A673 (cell line): ENCODE data around the gene PHLPP2. TPM values are rescaled to one million over a fixed set of nuclear protein-coding genes. Genes with fewer than 3 reads are reported as not detected.

Experiments used
- BruUV-seq: library from RNA; stranded (reverse); fragments of 400-500 nt; replicated peaks from 2 replicates; lab custom pipeline; 2021; lab: Mats Ljungman, UMichigan
- CTCF ChIA-PET: fragments of 300-600 bp; sonication (Branson Sonifier 250); formaldehyde crosslinking; loops from one replicate; lab custom pipeline; 2022; ENCODE audit warnings: antibody characterized with exemption; lab: Charles Lee
- POLR2A ChIA-PET: fragments of 300-600 bp; sonication (Branson Sonifier 250); formaldehyde crosslinking; loops from one replicate; lab custom pipeline; 2022; ENCODE audit warnings: antibody characterized with exemption; ENCODE audit not compliant: low non-redundant PET; lab: Charles Lee
- DNase-seq: peaks from one replicate; pipeline ENCODE4 v3.0.0-alpha.2; 2015; ENCODE audit warnings: low spot score
- H3K27ac ChIP-seq: fragments of 200-600 bp; sonication (generic); 2 replicates; pipeline ENCODE4 v1.5.1; 2016; ENCODE audit warnings: mixed run types, low read depth, mild to moderate bottlenecking, mixed read lengths, antibody characterized with exemption, low read length; ENCODE audit not compliant: poor library complexity, severe bottlenecking
- H3K27me3 ChIP-seq: fragments of 200-600 bp; sonication (generic); replicated peaks from 2 replicates; pipeline ENCODE4 v1.6.1; 2017; ENCODE audit warnings: mixed run types, low read depth, mild to moderate bottlenecking, mixed read lengths, antibody characterized with exemption, low read length; ENCODE audit not compliant: insufficient read depth, poor library complexity
- H3K36me3 ChIP-seq: fragments of 200-600 bp; sonication (generic); 2 replicates; pipeline ENCODE4 v1.6.1; 2016; ENCODE audit warnings: mixed run types, mild to moderate bottlenecking, mixed read lengths, antibody characterized with exemption, low read length; ENCODE audit not compliant: insufficient read depth, poor library complexity, severe bottlenecking
- H3K4me1 ChIP-seq: fragments of 200-600 bp; sonication (generic); 2 replicates; pipeline ENCODE4 v1.6.1; 2017; ENCODE audit warnings: mixed run types, mild to moderate bottlenecking, mixed read lengths, antibody characterized with exemption, low read length; ENCODE audit not compliant: insufficient read depth, poor library complexity, severe bottlenecking
- H3K4me3 ChIP-seq: fragments of 200-600 bp; sonication (generic); 2 replicates; pipeline ENCODE4 v1.5.1; 2016; ENCODE audit warnings: low read depth, mixed run types, mild to moderate bottlenecking, mixed read lengths, low read length; ENCODE audit not compliant: poor library complexity, severe bottlenecking
- H3K9me3 ChIP-seq: fragments of 200-600 bp; sonication (generic); 2 replicates; pipeline ENCODE4 v1.6.1; 2016; ENCODE audit warnings: mixed run types, low read depth, mild to moderate bottlenecking, mixed read lengths, antibody characterized with exemption, low read length; ENCODE audit not compliant: poor library complexity, severe bottlenecking
- CTCF ChIP-seq: fragments of 300-800, 200-600 bp; sonication (generic); conservative IDR thresholded peaks from 2 replicates; pipeline ENCODE4 v1.5.1; 2017; ENCODE audit warnings: low read depth, mild to moderate bottlenecking, antibody characterized with exemption, low read length, moderate library complexity, mixed read lengths
- EZH2 ChIP-seq: fragments of 200-600 bp; sonication (generic); IDR thresholded peaks from 2 replicates; pipeline ENCODE4 v1.6.1; 2017; ENCODE audit warnings: borderline replicate concordance, low read depth, mild to moderate bottlenecking, mixed read lengths, antibody characterized with exemption, low read length; ENCODE audit not compliant: poor library complexity, severe bottlenecking
- intact Hi-C: fragments of 100-400 bp; cut with micrococcal nuclease; formaldehyde crosslinking; loops from one replicate; pipeline ENCODE4 v1.10.0; 2022; ENCODE audit not compliant: unreplicated experiment
- total RNA-seq: library from RNA; stranded (reverse); gene quantifications from 2 replicates; pipeline ENCODE4 v1.2.3, GENCODE V29; 2021

PHLPP2 gene
- total RNA-seq, 1 experiment from 2014 or later = 18.3 TPM

- Histone ChIP-seq H3K36me3 (no peaks in the 10 kb centered on the region), H3K4me1 (peaks cover 17% of the 10 kb centered on the region), H3K27ac (no peak overlapping the region), H3K9me3 (no peaks in the 10 kb centered on the region), H3K4me3 (no peak overlapping the region), H3K27me3 (no peaks in the 10 kb centered on the region)
- BruUV-seq = no TSS peak
- POLR2A ChIA-PET = no interaction called here
- intact Hi-C loops = no loop called here
- CTCF ChIA-PET = interaction anchor here (0.6 to 2.8 kb wide), 3 partner anchors 17 to 334 kb away, joined by 3 to 16 read pairs (median 3); no protein-coding TSS in a partner anchor
- no peak for TF ChIP-seq EZH2
- TF ChIP-seq CTCF = no peak
- DNase-seq = peak; percentile 19
These were observed 96.7 kb downstream of the PHLPP2 start for GRCh38 chr16:71627731-71628181.

GRCh38 chr16:71626858-71627213, 97.7 kb downstream of the PHLPP2 start:
- Histone ChIP-seq H3K4me3 (peak overlapping the region; percentile 62), H3K4me1 (peaks cover 17% of the 10 kb centered on the region), H3K36me3 (no peaks in the 10 kb centered on the region), H3K9me3 (no peaks in the 10 kb centered on the region), H3K27ac (no peak overlapping the region), H3K27me3 (no peaks in the 10 kb centered on the region)
- intact Hi-C loops = no loop called here
- ChIA-PET CTCF (no interaction called here), POLR2A (no interaction called here)
- no peak for DNase-seq
- TF ChIP-seq EZH2 = no peak
- no peak for TF ChIP-seq CTCF
- BruUV-seq = no TSS peak

- POLR2A ChIA-PET = no interaction called here
- H3K9me3 ChIP-seq = no peaks in the 10 kb centered on the region
- no peaks in the 10 kb centered on the region for H3K36me3 ChIP-seq
- intact Hi-C loops = no loop called here
- peaks cover 17% of the 10 kb centered on the region for H3K4me1 ChIP-seq
- no peaks in the 10 kb centered on the region for H3K27me3 ChIP-seq
- H3K27ac ChIP-seq = no peak within 1 kb of the TSS
- no TSS peak for BruUV-seq
- peak within 1 kb of the TSS; percentile 62 for H3K4me3 ChIP-seq
- DNase-seq = no peak
- TF ChIP-seq EZH2 (no peak), CTCF (no peak)
- CTCF ChIA-PET = no interaction called here
These were observed 98.3 kb downstream of the PHLPP2 start, which contains the start of gene MARVELD3 for GRCh38 chr16:71626018-71626857. MARVELD3 (plus strand) TSS chr16:71626184; CDS start chr16:71626230, 46 bp downstream.
